Motor neuron (in vitro differentiated cells): ENCODE measurements around the gene MAN1A1. TPM values are rescaled to one million over a fixed set of nuclear protein-coding genes. Genes with fewer than 3 reads are reported as not detected.
"Not testable (repeated sequence)": the region's sequence is repeated elsewhere in the genome, so short reads cannot be mapped to it uniquely, and the experiment has no call there.

Experiments used
- ATAC-seq, 8 experiments: fragments of 200-7000 bp; cut with Tn5 transposase; replicated peaks in 6 of 8; 2 replicates each; pipeline ENCODE4 v1.8.0; 2021; ENCODE audit warnings: mild to moderate bottlenecking in 8 of 8, moderate library complexity in 8 of 8
- H3K27ac ChIP-seq, 2 donors: fragments of 250-450 bp; sonication (Bioruptor Pico); 2 replicates each; pipeline ENCODE4 v1.9.0; 2021; ENCODE audit warnings: antibody characterized with exemption in 2 of 2, mild to moderate bottlenecking in 2 of 2, moderate library complexity in 1 of 2
- H3K4me1 ChIP-seq, 2 donors: fragments of 250-450 bp; sonication (Bioruptor Pico); replicated peaks in 1 of 2; 2 replicates each; pipeline ENCODE4 v1.6.1; 2021; ENCODE audit warnings: antibody characterized with exemption in 2 of 2, mild to moderate bottlenecking in 2 of 2, moderate library complexity in 1 of 2
- H3K4me3 ChIP-seq, 5 donors: fragments of 250-450 bp; sonication (Bioruptor Pico); 2 replicates each; pipeline ENCODE4 v1.9.0; 2021; ENCODE audit warnings: antibody characterized with exemption in 5 of 5, mild to moderate bottlenecking in 5 of 5, moderate library complexity in 4 of 5
- WGBS, 10 experiments: fragments of 450-650 bp; shearing (Covaris generic); methylation state at CpG; one replicate each; pipeline ENCODE4 v1.0.0; 2022; 5-methylcytosine and 5-hydroxymethylcytosine counted together
- in situ Hi-C, 9 experiments: fragments of 400-800 bp; cut with MboI; loops; one replicate each; pipeline ENCODE4 v1.15.0; 2021; ENCODE audit warnings: low sequenced_read_pairs in 9 of 9, low pct_unique_long_range_greater_than_20kb in 2 of 9; ENCODE audit not compliant: unreplicated experiment in 9 of 9
- total RNA-seq, 8 experiments: library from RNA; unstranded; fragments of 300-600 nt; gene quantifications; 2 replicates each; pipeline versions ENCODE4 v1.2.3 to v1.2.4, GENCODE V29; 2022

The MAN1A1 gene
- 10 to 100 TPM in 3 of 8 experiments, 1 to 10 TPM in 4, under 1 TPM in 1; 0.73 to 32.9 (median 4.5) TPM for total RNA-seq

DNA sequence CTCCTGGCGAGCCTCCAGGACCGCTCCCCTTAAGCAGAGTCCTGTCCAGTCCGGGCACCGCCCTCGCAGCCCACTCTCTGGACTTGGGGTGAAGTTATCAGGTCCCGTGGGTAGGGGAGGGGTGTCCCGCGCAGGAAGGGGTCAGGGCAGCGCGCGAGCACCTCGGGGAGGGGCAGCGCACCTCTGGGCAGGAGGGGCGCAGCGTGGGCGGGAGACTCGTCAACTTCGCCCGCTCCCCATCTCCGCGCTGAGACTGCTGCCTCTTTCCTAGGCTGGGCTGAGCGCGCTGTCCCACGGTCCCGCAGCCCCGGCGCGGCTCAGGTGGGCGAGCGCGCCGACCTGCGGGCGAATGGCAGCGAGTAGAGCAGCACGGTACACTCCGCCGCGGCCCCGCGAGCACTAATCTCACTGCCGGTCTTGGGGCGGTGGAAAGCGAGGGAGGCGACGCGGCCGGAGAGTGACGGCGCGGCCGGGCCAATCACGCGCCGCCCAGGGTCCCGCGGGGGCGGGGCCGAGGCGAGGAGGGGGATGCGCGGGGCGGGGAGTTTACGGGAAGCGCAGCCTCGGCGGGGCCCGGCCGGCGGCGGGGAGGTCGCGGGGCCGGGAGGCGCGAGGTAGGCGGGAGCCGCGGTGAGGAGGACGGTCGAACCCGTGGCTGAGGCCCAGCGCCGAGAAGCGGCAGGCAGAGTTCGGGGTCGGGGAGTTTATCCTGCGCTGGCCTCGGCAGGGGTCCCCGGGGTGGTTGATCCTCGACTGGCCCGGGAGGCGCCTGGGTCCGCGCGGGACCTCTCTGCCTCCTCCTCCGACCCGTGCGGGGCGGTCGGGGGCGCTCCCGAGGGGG lies at the start of gene MAN1A1:
MAN1A1 (minus strand) TSS at position 401 of the 841 bp plus-strand sequence. CDS start 696 bp downstream, outside the sequence.
- in situ Hi-C loops = loop anchor here in 2 of 9 experiments (10.0 to 25.0 kb wide), 3 partner anchors 195 to 388 kb away; no protein-coding TSS in a partner anchor
- H3K4me1 ChIP-seq = peaks cover 4 to 15% of the 10 kb centered on the region in 2 donors
- peak within 1 kb of the TSS in 1 of 2 donors; percentile 49 for H3K27ac ChIP-seq
- peak; percentile 84 to 95 (median 93) for ATAC-seq
- peak within 1 kb of the TSS; percentile 58 to 97 (median 88) for H3K4me3 ChIP-seq
- WGBS, 10 experiments = no CpG with 5 or more reads among the region's 103 CpGs

DNA sequence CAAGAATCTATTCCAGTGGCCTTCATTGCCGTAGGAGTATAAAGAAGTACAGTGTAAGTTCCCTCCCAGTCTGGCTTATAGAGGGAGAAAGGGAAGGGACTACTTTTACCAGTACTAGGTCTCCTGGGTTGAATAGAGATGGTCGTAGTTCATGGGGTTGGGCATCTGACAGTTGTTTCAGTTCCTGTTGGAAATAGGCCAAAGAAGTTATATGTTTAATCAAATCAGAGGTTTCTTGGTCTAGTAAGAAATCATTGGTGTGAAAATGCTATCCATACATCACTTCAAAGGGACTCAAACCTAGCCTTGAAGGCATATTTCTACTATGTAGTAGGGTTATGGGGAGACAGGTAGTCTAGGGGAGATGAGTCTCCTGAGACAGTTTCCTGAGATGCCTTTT lies 45.6 kb upstream of the MAN1A1 start:
- Histone ChIP-seq H3K4me1 (no peaks in the 10 kb centered on the region), H3K4me3 (no peak overlapping the region), H3K27ac (no peak overlapping the region)
- ATAC-seq = no peak
- WGBS, 10 experiments = 0 to 100% (median 82%) methylated on average over 1 to 2 of the region's 2 CpGs; no CpG with 5 or more reads in 2 of the 10 experiments
- in situ Hi-C loops = no loop called here

DNA sequence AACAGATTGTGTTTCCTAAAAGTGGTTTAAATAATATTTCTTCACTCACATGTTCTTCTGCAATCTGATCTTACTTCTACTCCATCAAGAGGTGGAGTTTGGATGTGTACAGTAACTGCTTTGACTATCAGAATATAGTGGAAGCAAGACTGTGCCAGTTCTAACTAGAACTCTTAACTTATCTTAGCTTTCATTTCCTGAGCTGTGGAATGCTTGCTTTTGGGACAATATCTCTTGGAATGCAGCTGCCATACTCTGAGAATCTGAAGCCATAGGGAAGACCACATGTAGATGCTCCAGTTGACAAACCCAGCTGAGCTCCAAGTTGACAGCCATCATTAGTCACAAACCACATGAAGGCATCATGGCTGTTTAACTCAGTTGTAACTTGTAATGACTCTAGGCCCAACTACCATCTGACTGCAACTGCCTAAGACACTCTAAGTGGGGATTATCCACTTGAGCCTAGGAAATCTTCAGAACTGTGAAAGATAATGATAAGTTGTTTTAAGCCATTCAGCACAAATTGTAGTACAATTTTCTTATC lies 40.8 kb upstream of the MAN1A1 start:
- H3K4me3 ChIP-seq = no peak overlapping the region
- no peak for ATAC-seq
- in situ Hi-C loops = no loop called here

DNA sequence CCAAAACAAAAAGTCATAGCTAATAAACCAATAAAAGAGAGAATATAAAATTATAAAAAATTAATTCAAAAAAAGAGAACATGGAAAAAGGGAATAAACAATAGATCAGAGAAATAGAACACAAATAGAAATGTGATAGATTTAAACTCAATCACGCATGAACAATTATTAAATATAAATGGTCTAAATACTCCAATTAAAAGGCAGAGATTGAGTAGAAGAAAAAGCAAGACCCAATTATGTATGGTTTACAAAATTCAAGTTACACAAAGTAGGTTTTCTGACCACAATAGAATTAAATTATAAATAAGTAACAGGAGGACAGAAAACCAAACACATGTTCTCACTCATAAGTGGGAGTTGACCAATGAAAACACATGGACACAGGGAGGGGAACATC lies 36.4 kb upstream of the MAN1A1 start:
- WGBS, 10 experiments = 61 to 100% (median 93%) methylated on average over 1 of the region's 1 CpG; no CpG with 5 or more reads in 1 of the 10 experiments
- Histone ChIP-seq H3K4me1 (no peaks in the 10 kb centered on the region), H3K27ac (no peak overlapping the region), H3K4me3 (no peak overlapping the region)
- in situ Hi-C loops = no loop called here
- ATAC-seq = no peak

More for the DNA sequence above, 40.8 kb upstream of the MAN1A1 start:
- H3K27ac ChIP-seq = no peak overlapping the region
- H3K4me1 ChIP-seq = no peaks in the 10 kb centered on the region

DNA sequence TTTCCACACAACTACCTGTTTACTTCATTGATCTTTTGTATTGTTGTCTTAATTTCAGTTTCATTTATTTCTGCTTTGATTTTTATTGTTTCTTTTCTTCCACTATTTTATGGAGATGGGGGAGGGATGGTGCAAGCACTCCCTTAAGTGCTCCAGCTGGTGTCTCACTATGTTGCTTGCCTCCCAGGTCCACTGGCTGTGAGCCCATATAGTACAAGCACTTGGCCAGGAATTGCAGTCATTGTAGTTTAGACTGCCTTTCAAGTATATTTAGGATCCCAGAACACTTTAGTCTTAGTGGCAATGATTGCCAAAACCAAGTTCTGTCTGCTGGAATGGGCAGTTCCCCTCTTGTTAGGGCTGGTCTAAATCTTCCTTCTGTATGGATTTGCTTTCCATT lies 34.9 kb upstream of the MAN1A1 start:
- H3K4me3 ChIP-seq = no peak overlapping the region
- no peak overlapping the region for H3K27ac ChIP-seq

DNA sequence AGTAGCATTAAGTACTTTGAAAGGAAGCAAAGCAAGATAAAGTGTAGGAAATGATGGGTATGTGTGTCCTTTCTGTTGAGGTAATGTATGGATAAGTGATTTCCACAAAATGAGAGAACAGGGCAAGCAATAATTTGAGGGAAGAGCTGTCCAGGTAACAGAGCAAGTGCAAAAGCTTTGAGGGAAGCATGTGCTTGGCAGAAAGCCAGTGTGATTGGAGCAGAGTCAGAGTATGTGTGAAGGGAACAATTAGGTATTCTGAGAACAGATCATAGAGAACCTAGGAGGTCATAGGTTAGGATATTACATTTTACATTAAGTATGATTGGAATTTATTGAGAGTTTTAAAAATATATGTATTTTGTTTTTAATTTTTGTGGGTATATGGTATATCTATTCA lies 30.2 kb upstream of the MAN1A1 start:
- ATAC-seq = no peak
- no peak overlapping the region for H3K4me3 ChIP-seq
- no peaks in the 10 kb centered on the region for H3K4me1 ChIP-seq
- in situ Hi-C loops = no loop called here
- no peak overlapping the region for H3K27ac ChIP-seq

More for the DNA sequence above, 34.9 kb upstream of the MAN1A1 start:
- no peak for ATAC-seq
- in situ Hi-C loops = no loop called here
- no peaks in the 10 kb centered on the region for H3K4me1 ChIP-seq

DNA sequence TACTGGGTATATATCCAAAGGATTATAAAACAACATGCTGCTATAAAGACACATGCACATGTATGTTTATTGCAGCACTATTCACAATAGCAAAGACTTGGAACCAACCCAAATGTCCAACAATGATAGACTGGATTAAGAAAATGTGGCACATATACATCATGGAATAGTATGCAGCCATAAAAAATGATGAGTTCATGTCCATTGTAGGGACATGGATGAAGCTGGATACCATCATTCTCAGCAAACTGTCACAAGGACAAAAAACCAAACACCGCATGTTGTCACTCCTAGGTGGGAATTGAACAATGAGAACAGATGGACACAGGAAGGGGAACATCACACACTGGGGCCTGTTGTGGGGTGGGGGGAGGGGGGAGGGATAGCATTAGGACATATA lies 27.5 kb upstream of the MAN1A1 start:
- H3K4me1 ChIP-seq, H3K4me3 ChIP-seq, in situ Hi-C loops, H3K27ac ChIP-seq, ATAC-seq: not testable (repeated sequence)
- WGBS, 10 experiments = 75% methylated on average over 1 of the region's 1 CpG; no CpG with 5 or more reads in 9 of the 10 experiments

DNA sequence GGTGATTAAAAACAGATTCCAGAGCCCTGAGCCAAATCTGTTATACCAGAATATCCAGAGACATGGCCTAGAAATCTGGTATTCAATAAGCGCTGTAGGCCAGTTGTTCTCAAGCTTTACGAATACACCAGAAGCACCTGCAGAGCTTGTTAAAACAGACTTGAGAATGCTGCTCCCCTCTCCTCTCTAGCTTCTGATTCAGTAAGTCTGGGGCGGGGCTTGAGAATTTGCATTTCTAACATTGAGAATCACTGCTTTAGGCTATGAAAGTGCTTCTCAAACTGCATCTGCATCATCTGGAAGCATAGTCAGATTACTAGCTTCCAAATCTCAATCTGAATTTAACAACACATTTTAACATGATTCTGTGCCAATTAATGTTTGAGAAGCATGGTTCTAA lies 20.5 kb upstream of the MAN1A1 start:
- H3K27ac ChIP-seq = no peak overlapping the region
- in situ Hi-C loops = loop anchor here in 1 of 9 experiments (25.0 kb wide), 1 partner anchor 367 kb away; no protein-coding TSS in a partner anchor
- no peaks in the 10 kb centered on the region for H3K4me1 ChIP-seq
- WGBS, 10 experiments = 33 to 100% (median 79%) methylated on average over 1 to 3 of the region's 3 CpGs; no CpG with 5 or more reads in 2 of the 10 experiments
- H3K4me3 ChIP-seq = no peak overlapping the region
- ATAC-seq = peak in 3 of 8 experiments; percentile 91 to 96 (median 96)

DNA sequence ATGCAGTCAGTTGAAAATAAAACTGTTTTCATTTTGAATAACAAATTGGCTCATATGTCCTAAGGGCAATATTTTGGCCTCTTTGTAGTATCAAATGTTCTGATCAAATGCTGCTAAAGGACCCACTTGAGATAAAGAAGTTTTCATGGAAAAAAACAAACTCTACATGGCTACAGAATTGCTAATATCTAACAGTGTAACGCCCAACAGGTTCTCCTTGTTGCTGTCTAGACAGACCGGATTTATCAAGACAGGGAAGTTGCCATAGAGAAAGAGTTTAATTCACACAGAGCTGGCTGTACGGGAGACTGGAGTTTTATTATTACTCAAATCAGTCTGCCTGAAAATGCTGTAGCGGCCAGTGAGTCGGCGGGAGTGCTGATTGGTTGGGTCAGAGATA lies 19.4 kb upstream of the MAN1A1 start:
- Histone ChIP-seq H3K27ac (no peak overlapping the region), H3K4me3 (no peak overlapping the region), H3K4me1 (no peaks in the 10 kb centered on the region)
- 64 to 100% (median 90%) methylated on average over 1 to 6 of the region's 6 CpGs; no CpG with 5 or more reads in 2 of the 10 experiments for WGBS, 10 experiments
- in situ Hi-C loops = loop anchor here in 1 of 9 experiments (25.0 kb wide), 1 partner anchor 368 kb away; no protein-coding TSS in a partner anchor
- ATAC-seq = peak in 4 of 8 experiments; percentile 30 to 50 (median 44)

DNA sequence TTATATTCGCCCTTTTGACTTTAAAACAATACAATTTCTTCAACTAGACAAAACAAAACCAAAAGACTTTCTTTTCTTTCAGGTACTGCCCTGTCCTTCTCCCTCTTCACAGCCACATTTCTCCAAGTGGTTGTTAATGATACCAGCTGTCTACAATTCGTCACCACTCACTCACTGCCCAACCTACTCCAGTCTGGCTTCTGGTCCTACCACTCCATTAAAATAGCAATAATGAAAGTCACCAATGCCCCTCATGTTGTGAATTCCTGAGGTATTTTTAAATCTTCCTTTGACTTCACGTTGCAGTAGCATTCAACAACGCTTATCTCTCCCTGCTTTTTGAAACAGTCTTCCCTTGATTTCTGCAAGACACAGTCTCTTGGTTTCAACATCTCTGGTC lies 11.6 kb upstream of the MAN1A1 start:
- no peak for ATAC-seq
- in situ Hi-C loops = loop anchor here in 1 of 9 experiments (25.0 kb wide), 1 partner anchor 376 kb away; no protein-coding TSS in a partner anchor
- H3K4me3 ChIP-seq = no peak overlapping the region
- H3K27ac ChIP-seq = no peak overlapping the region
- H3K4me1 ChIP-seq = no peaks in the 10 kb centered on the region
- WGBS, 10 experiments = 58 to 98% (median 87%) methylated on average over 1 to 4 of the region's 4 CpGs; no CpG with 5 or more reads in 1 of the 10 experiments

DNA sequence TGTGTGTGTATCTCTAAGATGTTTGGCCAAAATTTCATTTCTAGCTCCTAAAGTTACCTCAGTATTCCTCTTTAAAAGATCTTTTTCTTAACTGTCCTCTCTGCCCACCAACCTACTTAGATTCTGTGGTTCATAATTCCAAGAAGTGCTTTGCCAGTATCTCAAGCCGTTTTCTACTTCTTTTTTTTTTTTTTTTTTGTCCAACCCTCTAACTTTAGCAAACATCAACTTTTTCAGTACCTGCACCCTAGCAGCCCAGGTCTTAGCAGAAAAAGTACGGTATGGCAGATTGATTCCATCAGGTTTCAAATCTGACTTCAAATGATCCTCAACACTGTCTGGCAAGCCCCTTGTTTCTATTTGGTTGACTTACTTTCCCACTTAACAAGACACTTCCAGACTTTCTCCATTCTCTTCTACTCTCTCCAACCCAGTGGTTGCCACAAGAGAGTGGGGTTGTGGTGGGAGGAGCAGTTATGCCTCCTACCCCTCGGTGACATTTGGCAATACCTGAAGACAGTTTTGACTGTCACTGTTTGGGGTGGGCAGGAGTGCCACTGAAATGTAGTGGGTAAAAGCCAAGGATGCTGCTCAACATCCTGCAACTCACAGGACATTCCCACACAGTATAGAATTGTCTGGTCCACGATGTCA lies 10.8 kb upstream of the MAN1A1 start:
- Histone ChIP-seq H3K4me1 (no peaks in the 10 kb centered on the region), H3K4me3 (no peak overlapping the region), H3K27ac (no peak overlapping the region)
- no peak for ATAC-seq
- in situ Hi-C loops = loop anchor here in 1 of 9 experiments (25.0 kb wide), 1 partner anchor 377 kb away; no protein-coding TSS in a partner anchor
- 21 to 100% (median 71%) methylated on average over 1 to 3 of the region's 4 CpGs; no CpG with 5 or more reads in 3 of the 10 experiments for WGBS, 10 experiments

DNA sequence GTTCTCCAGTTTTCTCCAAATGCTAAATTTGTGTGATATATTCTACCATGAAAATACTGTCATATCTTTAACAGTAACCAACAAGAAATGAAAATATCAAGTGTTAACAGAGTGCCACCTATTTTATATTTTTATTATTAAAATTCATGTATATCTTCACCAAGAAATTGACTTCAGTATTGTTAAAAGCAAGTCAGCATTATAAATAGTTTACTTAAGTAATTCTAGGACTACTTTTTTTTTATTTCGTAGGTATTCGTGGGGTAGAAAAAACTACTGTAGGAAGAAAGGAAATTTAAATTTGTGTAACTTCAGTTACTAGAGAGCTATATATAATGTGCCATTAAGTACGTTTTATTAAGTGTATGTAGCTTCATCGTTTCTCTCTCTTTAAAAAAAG lies 6.3 kb upstream of the MAN1A1 start:
- in situ Hi-C loops = loop anchor here in 1 of 9 experiments (25.0 kb wide), 1 partner anchor 381 kb away; no protein-coding TSS in a partner anchor
- 68 to 100% (median 92%) methylated on average over 1 to 4 of the region's 4 CpGs for whole genome bisulfite sequencing, 10 experiments

DNA sequence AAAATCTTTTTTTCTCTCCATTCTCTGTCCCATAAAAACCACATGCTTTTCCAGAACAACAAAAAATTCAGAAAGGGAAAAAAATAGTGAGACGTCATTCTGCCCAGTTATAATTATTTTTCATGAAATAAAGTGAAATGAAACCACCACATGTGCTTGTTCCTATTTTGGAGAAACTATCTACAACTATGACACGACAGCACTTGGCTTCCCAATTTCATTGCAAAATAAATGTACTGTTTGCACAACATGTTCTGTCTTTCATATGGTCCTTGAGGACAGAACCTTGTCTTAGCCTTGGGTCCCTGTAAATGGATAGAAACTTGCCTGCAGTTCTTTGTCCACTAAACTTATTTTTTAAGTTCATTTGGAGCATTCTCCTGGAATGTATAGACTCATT lies 5.6 kb upstream of the MAN1A1 start:
- H3K4me3 ChIP-seq = no peak overlapping the region
- no peak overlapping the region for H3K27ac ChIP-seq
- no peak for ATAC-seq
- H3K4me1 ChIP-seq = no peaks in the 10 kb centered on the region
- in situ Hi-C loops = loop anchor here in 1 of 9 experiments (25.0 kb wide), 1 partner anchor 382 kb away; no protein-coding TSS in a partner anchor
- 17 to 100% (median 76%) methylated on average over 1 to 2 of the region's 2 CpGs for WGBS, 10 experiments

More for the DNA sequence above, 6.3 kb upstream of the MAN1A1 start:
- Histone ChIP-seq H3K27ac (no peak overlapping the region), H3K4me1 (no peaks in the 10 kb centered on the region), H3K4me3 (no peak overlapping the region)
- ATAC-seq = no peak
